ENCODE results near the gene PSAT1.
A peak's percentile ranks its signal among the peaks of the same experiment; 100 is the strongest.
"Not testable (repeated sequence)": the region's sequence is repeated elsewhere in the genome, so short reads cannot be mapped to it uniquely, and the experiment has no call there.

The PSAT1 gene

DNA sequence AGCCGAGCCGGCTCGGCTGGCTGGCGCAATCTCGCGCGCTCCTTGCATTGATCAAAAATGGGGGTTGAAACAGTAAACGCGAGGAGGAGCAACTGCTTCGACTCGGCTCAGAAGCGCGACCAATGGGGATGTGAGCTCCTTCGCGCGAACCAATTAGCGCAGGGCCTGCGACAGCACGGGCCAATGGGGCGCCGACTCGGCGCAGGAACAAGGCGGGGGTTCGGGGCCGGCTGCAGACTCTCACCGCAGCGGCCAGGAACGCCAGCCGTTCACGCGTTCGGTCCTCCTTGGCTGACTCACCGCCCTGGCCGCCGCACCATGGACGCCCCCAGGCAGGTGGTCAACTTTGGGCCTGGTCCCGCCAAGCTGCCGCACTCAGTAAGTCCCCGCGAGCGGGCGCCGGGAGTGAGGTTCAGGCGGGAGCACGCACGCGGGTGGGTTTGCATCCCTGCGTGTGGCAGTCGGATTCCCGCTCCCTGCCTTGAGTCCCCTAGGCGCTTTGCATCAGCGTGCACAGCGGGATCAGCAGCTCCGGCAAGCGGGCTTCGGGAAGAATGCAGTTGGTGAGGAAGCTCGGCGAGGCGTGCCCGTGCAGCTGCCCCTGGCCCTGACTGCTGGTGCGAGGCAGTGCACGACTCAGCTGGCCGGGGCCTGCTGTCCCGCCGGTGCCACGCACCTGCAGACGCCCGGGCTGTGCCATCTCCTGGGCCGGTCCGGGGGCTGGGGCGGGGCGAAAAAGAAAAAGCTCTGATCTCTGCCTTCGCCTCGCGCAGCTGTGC is at the start of gene PSAT1:
TSS of gene PSAT1 (plus strand) at position 233 of the 779 bp plus-strand sequence. CDS start at position 319, 86 bp downstream.
- DNase-seq, result peak; percentile 96

- no peak for DNase-seq
Observed at GRCh38 chr9:78248635-78249034, 48.3 kb upstream of the PSAT1 start.

DNA sequence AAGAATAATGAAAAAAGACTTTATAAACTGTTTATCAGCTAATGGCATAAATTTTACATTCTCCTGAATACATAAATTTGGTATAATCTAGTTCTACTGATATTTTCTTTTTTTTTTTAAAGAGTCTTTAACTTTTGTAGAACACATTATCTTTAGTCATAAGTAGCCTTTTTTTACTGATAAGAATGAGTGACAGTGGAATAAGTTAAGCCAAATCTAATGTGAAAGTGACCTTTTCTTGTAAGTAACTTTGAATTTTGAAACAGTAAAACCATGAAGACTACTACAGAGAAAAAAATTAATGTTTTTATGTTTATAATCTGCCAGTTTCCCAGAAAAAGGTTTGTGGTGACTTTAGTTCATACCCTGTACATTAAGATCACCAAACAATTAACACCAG is 47.4 kb upstream of the PSAT1 start:
- DNase-seq, result no peak

GRCh38 chr9:78252616-78253015 is 44.3 kb upstream of the PSAT1 start:
- DNase-seq, result no peak

DNA sequence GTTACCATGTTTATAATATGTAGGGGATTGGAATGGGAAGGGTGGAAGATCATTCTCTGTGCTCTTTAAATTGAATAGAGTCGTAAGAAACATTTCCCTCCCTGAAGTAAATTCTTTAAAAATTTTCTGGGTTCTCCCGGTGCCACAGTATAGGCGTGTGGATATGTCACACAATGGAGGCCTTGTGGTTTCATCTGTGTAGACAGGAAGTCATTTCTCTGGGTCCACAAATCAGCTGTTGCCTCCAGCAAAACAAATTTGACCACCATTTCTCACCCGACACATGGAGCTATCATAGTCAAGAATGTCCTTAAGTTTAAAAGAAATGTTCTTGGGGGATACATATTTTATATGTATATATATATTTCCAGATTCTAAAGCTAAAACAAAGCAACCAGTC is 43.6 kb upstream of the PSAT1 start:
- no peak for DNase-seq

DNA sequence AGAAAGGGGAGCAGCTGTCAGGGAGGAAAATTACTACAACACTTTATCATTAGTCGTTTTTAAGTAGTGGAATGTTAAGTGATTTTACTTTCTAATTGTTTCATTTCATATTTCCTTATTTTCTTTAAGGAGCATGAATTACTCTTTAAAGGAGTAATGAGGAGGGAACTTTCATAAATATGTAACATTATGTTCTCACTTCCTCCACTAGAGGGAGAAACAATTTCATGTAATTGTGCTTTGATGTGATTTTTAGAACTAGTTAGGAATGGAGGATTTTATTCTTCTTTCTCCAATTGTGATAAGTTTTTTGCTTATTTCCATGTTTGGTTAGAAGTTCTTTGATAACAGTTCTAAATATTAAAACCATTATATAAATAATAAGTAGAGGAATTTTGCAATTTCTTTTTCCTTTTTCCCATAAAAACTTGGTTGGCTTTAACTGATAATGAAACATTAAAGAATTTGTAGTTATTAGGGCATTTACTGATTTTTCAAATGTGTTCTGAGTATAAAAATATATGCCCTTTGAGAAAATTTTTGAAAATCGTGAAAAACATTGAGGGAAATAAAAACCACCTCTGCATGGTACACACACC is 35.4 kb upstream of the PSAT1 start:
- no peak for DNase-seq

GRCh38 chr9:78262655-78263054 is 34.3 kb upstream of the PSAT1 start:
- no peak for DNase-seq

GRCh38 chr9:78267889-78268288 is 29.0 kb upstream of the PSAT1 start:
- no peak for DNase-seq

- DNase-seq, result no peak
Observed at GRCh38 chr9:78269784-78270183, 27.1 kb upstream of the PSAT1 start.

DNA sequence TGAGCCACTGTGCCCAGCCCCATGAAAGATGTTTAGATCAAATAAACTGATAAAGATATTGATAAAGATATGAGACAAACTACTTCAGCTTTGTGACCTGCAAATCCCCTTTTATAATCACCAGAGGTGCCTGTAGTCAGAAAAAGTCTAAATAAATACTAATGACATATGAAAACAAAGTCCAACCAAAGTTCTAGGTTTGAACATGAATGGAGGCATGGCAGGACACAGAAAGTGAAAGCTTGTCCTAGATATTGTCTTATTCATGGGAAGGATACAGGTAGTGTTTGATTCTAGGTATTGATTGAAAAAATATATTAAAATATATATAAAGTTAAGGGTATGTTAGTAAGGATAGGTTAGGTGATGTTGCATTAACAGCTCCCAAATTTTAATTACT is 24.6 kb upstream of the PSAT1 start:
- DNase-seq, result no peak

DNA sequence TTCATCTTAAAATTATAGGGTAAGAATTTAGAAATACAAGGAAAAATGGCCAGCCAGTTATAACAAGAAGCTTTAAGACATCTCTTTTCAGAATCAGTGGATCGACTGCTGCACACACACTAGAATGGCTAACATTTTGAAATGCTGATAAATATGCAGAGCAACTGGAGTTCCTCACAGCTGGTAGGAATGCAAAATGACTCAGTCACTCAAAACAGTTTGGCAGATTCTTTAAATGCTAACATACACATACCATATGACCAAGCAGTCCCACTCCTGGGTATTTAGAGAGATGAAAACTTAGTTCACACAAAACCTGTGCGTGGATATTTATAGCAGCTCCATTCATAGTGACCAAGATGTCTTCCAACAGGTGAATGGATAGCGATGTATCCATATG is 23.2 kb upstream of the PSAT1 start:
- no peak for DNase-seq

GRCh38 chr9:78278177-78278777 is 18.6 kb upstream of the PSAT1 start:
- DNase-seq, result no peak

DNA sequence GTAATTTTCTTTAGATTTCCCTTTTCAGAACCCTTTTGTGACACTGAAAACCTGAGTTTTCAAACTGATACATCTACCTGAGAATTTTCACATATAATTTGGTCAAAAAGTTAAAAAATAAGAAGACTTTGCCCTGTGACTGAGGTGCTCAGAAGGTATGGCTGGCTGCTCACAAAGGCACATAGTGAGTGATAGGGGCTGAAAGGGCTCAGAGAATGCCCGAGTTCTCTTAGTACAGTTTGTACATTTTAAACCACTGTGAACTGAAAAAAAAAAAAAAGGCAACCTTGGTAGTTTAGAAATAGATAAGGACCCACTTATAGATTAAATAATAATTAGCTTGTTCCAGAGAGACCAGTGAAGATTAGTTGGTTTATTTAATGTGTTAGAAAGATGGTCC is 18.1 kb upstream of the PSAT1 start:
- no peak for DNase-seq

GRCh38 chr9:78280982-78281668 is 15.8 kb upstream of the PSAT1 start:
- DNase-seq, result no peak

- not testable (repeated sequence) for DNase-seq
Observed at GRCh38 chr9:78284181-78284580, 12.7 kb upstream of the PSAT1 start.

- no peak for DNase-seq
Observed at GRCh38 chr9:78286125-78286524, 10.8 kb upstream of the PSAT1 start.

- no peak for DNase-seq
Observed at GRCh38 chr9:78286946-78287388, 10.0 kb upstream of the PSAT1 start.

- no peak for DNase-seq
Observed at GRCh38 chr9:78288214-78288892, 8.6 kb upstream of the PSAT1 start.

DNA sequence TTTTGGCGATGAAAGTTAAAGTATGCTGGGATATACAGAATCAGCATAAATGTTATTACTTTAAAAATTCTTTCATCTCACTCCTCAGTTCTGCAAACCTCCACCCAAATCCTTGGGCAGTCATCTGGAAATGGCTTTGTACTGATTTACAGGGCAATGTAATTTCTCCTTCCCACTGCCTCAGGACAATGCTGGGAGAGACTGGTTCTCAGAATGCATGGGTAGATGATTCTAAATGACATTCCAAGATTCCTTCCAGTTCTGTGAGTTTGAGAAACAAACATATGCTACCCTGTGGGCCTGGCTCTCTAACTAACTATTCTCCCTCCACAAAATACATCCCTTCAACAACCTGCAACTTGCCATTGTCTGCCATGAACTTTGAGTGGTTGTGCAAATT is 7.5 kb upstream of the PSAT1 start:
- peak; percentile 26 for DNase-seq

- no peak for DNase-seq
Observed at GRCh38 chr9:78291240-78291925, 5.5 kb upstream of the PSAT1 start.

DNA sequence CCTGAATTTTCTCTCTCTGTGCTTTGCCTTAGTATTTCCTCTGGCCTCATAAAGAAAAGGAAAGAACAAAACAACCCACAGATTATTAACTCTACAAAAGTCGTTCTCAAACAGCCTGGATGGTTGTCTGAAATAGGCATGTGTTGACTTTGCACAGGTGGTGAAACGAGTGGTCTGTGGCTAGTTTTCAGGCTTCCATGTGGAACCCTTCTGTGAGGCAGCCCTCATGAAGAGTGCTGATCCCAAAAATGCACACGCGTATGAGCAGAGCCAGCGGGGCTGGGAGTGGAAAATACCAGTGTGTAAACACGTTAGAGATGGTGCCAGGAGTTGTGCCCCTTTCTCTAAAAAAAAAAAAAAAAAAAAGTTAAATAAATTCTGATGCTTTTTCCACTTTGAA is 4.9 kb upstream of the PSAT1 start:
- DNase-seq, result no peak
